Pulmonary artery endothelial cell (primary cell): Measurements from ENCODE around the gene SPECC1. TPM values are rescaled to one million over a fixed set of nuclear protein-coding genes. Genes with fewer than 3 reads are reported as not detected.
"Not testable (repeated sequence)": the region's sequence is repeated elsewhere in the genome, so short reads cannot be mapped to it uniquely, and the experiment has no call there.

Source experiments
- DNase-seq: peaks from one replicate; pipeline ENCODE4 v3.0.0-alpha.2; 2011; ENCODE audit warnings: low read depth, low spot score
- total RNA-seq: library from RNA; depleted of rRNA; stranded (reverse); fragments of >200 nt; gene quantifications from 2 replicates; pipeline ENCODE4 v1.2.3, GENCODE V29; 2014

Gene SPECC1
- total RNA-seq, 1 donor from 2014 or later: 1.1 TPM

DNA sequence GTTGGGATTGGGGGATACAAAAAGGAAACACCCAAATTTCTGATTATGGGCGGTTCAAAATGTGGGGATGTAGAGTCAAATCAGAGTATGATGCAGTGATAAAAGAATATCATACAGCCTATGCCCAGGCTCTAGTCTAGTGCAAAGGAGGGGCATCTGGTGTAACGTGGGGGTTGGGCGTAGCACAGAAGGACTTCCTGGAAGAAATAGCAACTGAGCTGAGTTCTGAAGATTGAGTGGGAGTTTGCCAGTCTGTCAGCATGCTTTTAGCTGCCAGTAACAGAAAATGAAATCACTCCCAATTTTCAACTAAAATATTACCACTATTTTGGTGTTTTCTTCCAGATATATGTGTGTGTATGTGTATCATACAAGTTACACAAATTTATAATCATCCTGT is 196.9 kb downstream of the SPECC1 start:
- no peak for DNase-seq

DNA sequence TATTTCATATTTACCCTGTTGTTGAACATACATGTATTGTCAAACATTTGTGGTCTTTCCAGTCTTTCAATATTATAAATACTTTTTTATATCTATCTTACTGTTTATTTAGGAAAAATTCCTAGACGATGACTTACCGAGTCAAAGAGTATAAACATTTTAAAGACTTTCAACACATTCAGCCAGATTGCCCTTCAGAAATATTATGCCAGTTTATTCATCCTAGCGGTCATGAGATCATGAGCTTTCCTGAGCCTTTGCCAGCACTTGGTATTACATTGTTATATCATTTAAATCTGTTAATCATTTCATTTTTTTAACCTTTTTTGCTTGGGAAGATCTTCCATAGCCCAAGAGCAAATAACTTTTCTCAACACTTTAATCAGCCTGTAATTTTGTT is 197.4 kb downstream of the SPECC1 start:
- no peak for DNase-seq

DNA sequence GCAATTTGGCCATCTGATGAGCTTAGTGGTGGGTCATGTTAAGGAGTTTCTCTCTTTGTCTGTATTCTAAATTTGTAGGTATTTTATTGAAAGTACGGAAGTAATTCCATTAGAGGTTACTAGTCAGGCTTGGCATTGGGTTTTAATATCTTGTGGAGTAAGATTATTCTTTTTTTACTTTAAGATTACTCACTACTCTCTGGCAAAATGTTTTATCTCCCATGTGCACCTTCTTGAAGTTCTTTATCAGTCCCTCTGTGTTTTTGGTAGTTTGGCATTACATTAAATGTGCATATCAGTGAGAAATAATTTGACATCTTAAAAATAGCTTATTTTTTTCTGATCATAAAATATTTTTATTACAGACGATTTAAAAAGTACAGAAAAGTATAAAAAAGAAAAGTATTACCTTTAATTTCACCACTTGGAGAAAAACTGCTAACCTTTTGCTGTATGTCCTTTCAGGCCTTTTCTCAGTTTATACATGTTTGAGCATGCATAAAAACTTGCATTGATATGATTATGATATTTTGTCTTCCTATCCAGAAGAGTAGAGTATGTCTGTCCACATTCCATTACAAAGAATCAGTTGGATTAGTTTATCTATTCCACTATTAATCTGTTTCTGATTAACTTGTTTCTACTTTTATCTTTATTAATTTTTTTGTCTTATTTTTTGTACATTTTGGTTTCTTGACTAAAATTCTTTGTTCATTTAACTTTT is 198.3 kb downstream of the SPECC1 start:
- no peak for DNase-seq

DNA sequence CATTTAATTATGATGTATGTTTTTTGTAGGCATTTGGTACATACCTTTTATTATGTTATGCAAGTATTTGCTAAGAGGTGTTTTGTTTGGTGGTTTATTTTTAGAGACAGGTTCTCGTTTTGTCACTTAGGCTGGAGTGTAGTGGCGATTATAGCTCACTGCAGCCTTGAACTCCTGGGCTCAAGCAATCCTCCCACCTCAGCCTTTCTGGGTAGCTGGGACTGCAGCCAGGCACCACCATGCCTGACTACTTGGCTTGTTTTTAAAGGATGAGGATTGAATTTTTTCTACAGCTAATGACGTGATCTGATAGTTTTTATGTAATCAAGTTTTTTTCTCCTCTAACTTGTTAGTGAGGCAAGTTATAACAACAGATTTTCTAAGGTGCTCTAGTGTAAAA is 199.6 kb downstream of the SPECC1 start:
- no peak for DNase-seq

DNA sequence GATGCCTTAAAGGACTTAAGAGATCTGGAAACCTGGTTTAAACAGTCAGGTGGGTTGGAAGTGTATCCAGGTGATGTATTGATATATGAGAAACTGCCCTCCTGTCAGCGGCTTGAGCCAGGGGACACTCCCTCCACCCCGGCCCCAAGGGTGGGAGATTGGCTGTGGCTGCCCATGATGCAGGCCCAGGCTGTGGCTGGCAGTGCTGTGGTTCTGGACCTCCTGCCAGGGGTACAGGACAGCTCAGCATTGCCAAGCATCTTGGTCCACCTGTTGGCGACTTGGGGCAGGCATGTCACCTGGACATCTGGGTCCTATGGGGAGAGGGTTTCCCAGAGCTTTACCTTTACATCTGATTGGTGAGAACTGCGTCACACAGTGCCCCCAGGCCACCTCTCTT is 201.0 kb downstream of the SPECC1 start:
- no peak for DNase-seq

DNA sequence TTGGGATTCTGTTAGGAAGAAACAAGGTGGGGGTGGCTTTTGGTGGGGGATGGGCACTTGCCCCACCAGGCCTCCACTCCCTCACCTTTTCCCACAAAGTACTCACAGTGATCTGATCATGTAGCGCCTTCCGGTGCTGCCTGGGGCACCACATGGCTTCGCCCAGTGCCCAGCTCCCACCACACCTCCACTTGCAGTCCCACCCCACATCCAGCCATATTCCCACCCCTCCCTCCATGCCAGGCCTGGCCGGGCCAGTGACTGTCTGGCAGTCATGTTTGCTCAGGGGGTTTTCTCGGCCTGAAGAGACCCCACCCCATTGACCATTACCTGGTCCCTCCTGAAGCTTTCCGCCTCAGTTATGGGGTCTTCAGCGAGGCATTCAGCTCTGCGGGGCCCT is 201.5 kb downstream of the SPECC1 start:
- DNase-seq: no peak

DNA sequence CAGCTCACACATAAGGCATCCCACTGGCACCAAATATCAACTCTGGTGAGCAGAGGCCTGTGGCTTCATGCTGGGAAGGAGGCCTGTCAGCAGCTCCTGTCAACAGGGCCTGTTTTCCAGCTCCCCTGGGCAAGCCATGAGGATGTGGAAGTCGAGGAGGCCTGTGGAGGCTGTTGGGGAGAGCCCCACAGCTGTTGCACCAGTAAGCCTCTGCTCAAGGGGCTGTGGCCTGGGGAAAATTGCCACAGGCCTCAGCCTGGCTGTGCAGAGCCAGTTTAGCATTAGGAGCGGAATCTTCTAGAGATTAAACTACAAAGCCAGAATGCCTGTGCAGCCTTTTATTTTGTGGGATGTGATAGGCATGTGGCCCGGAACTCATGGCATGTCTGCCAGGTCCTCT is 202.1 kb downstream of the SPECC1 start:
- DNase-seq: no peak

DNA sequence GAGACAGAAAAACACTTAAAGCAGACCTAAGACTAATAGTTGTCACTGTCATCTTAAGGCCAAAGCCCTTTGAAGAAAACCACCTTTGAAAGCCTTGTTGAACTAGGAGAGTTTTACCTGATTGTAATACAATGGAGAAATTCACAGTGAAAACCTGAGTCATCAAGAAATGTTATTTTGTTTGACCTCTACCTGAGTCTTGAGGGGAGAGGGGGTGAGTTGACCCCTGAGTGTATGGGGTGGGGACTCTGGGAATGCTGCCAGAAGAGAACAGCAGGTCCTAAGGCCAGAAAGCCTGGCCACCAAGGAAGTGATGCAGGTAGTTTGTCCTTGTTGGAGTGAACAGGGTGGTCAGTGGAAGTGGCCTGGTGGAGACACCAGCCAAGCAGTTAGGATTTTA is 204.3 kb downstream of the SPECC1 start:
- DNase-seq: no peak

DNA sequence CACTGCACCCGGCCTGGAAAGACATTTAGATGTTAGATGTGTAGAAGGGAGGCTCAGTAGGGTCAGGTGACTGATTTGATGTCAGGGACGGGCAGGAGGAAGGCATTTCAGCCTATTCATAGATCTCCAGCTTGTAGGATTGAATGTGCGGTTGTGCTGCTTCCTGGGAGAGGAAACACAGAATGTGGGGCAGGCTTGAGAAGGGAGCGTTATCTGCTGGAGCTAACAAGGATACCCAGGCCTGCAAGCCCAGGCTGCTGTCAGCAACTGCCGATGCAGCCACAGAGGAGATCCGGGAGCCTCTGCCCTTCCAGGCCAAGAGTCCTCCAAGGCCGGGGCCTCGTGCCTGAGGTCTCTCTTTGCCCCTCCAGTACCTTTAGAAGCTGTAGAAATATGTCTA is 205.6 kb downstream of the SPECC1 start:
- DNase-seq: no peak

DNA sequence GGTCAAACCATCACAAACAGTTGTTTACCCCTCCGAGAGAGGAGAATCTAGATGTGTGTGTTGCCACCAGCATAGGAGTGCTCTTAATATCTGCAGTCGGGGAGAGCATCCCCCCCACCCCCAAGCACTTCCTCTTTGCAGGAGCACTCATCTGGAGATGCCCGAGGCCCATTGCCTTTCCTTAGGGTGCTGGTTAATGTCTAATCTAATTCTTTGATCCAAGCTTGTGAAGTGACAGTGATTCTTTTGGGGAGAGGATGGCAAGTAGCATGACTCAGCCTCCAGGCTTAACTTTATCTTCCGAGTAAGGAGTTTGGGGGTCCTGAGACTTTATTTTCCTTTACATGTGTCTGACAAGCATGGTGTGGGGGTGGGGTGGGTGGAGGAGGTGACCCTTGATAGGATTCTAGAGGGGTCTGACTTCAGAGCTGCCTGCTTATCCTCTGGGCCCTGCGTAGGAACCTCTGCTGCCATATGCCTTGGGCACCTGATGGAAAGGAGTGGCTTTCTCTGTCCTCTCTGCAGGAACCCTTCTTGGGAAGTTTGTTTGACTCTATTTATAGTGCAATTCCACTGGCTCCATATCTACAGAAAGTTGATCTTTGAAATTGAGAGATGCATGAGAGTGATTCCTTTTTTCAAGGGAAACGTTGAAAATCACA is 207.1 kb downstream of the SPECC1 start:
- no peak for DNase-seq

DNA sequence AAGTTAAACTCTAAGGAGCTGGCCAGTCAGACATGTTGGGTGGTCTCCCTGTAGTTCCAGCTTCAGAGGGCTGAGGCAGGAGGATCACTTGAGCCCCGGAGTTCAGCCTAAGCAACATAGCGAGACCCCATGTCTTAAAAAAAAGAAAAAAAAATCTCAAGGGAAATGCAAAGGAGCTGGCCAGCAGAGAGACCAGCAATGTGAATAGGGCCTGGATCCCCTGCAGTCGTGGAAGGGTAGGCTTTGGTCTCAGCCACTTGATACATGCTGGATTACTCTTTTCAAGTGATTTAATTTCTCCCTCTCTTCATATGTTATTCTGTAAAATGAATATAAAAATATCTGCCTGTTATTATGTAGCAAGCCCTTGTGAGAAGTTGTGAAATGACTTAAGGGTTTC is 207.7 kb downstream of the SPECC1 start:
- DNase-seq: no peak

DNA sequence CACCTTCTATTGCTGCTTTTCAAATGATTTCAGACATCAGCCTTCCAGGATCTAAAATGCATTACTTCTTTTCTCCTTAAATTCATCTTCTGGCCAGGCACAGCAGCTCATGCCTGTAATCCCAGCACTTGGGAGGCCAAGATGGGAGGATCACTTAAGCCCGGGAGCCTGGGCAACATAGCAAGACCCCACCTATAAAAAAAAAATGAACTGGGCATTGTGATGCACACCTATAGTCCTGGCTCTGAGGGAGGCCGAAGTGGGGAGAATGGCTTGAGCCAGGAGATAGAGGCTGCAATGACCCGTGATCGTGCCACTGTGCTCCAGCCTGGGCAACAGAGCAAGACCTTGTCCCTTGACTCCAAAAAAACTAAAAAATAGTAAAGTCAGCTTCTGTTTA is 208.5 kb downstream of the SPECC1 start:
- DNase-seq: no peak

DNA sequence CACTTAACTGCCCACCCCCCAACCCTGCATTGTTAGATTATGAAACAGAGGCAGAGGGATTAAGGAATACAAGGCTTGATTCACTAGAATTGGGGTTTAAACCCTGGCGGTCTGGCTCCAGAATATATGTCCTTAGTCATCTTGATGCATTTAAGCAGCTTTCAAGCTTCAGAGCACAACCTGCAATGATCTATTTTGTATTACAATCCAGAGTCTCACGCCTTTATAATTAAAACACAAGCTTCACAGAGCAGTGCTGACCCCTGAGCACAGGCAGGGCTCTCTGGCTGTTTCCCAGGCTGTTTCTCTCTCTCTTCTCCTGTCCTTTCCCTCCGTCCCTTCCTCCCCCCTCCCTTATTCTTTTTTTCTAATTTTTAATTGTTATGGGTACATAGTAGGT is 209.1 kb downstream of the SPECC1 start:
- no peak for DNase-seq

DNA sequence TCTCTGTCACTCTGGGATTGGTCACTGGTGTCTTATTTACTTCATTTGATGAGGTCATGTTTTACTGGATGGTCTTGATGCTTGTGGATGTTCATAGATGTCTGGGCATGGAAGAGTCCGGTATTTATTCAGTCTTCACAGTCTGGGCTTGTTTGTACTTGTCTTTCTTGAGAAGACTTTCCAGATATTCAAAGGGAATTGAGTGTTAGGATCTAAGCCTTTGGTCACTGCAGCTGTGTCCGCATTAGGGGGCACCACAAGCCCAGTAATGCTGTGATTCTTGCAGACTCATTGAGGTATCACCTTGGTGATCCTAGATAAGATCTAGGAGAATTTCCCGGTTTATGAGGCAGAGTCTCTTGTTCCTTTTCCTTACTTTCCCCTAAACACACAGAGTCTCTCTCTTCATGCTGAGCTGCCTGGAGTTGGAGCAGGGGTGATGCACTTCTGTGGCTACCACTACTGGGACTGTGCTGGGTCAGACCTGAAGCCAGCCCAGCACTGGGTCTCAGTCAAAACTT is 214.7 kb downstream of the SPECC1 start:
- DNase-seq: no peak

DNA sequence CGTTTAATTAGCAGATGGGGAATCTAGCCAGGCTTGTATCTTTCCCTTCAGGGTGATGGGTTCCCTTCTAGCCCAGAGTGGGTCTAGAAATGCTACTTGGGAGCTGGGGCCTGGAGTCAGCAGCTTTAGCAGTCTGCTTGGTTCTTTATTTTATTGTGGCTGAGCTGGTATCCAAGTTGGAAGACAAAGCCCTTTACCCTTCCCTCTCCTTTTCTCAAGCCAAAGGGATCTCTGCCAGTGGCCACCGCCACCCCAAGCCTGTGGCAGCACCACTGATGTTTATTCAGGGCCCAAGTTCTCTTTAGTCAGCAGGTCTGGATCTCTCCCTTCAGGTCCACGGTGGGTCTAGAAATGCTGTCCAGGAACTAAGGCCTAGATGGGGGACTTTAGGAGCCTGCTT is 215.2 kb downstream of the SPECC1 start:
- DNase-seq: no peak

DNA sequence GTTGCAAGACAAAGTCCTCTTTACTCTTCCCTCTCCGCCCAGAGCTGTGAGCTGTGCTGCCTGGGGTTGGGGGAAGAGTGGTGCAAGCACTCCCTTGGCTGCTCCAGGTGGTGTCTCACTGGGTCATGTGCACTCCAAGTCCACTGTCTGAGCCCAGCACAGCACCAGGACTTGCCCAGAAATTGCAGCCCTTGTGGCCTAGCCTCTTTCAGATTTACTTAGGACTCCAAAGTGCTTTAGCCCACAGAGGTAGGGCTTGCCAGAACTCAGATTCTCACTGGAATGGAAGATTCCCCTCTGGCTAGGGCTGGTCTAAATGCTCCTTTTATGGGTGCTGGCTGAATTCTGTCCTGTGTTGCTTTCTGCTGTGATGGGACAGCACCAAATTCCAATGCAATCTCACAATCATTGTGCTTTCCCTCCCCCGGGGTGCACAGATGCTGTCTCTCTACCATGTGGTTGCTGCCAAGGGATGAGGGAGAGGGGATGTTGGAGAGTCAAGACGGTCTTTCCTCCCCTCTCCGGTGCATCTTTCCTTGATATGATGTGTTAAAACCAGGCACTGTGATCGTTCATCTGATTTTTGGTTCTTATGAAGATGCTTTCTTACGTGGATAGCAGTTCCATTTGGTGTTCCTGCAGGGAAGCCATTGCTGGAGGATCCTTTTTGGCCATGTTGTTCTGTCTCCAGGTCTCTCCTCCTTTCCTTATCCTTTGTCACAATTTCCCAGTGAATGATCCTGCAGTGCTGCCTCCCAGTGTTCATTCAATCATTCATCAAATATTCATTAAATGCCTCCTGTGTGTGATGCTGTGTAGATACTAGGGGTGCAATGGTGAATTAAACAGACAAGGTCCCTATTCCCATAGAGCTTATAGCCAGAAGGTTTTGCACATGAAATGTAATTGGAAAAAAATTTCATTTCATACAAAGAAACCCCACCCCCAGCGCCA is 216.3 kb downstream of the SPECC1 start:
- DNase-seq: no peak

DNA sequence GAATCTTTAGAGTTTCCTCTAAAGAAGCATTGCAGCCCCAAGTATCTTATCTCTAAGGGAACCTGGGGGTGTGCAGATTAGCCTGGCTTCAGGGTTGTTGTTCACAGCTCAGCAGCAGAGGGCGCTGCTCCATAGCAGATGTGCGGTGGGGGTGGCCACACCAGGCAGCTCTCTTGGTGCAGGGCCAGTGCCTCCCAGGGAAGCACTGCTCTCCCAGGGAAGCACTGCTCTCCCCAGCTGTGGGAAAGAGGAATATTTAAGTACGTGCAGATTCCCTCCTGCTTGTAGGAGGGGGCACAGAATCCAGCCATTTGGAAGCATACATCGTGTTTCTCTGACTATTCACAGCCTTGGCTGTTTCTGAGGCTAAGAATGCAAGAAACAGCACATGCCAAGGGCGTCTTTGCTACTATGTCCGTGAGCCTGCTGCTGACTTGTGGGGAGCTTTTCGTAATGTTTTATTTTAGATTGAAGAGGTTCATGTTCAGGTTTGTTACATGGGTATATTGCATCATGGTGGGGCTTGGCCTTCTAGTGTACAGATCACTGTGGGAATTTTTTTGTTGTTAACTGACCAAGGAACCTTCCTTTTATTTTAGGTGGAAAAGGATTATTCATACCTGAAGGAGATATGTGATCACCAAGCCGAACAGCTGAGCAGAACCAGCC is 217.8 kb downstream of the SPECC1 start:
- peak; percentile 43 for DNase-seq

DNA sequence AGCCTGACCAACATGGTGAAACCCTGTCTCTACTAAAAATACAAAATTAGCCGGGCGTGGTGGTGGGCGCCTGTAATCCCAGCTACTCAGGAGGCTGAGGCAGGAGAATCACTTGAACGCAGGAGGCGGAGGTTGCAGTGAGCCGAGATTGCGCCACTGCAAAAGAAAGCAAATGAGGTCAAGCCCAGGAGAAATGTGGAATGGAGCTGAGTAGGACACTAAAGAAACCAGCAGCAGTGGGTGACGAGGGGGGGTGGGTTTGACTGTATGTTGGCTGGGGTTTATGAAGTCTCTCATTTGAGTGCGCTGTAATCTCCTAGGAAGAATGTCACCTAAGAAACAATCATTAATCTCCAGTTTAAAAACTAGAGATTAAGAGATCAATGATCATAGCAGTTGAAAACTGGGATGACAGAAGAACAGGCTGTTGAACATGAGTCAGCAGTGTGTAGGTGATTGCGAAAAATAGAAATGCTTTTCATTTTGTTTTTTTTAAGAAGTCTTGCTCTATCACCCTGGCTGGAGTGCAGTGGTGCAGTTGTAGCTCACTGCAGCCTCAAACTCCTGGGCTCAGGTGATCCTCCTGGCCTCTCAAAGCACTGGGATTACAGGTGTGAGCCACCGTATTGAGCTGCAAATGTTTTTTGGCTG is 218.7 kb downstream of the SPECC1 start:
- DNase-seq: not testable (repeated sequence)

DNA sequence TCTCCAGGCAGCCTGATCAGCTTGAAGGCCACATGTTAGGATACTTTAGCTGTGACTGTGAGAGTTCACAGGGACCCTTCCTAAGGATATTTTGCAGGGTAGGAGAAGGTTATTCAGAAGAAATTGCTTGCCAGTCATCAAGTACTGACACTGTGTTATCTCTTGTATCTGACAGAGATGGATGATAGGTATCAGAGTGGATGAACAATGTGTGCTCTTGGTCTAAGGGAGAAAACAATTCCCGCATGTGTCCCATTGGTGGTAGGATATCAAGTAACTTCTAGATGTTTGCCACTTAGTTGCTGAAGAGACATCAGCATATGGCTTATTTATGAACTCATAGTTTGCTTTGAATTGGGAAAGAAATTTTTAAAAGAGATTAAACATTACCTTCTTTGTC is 219.3 kb downstream of the SPECC1 start:
- DNase-seq: no peak

DNA sequence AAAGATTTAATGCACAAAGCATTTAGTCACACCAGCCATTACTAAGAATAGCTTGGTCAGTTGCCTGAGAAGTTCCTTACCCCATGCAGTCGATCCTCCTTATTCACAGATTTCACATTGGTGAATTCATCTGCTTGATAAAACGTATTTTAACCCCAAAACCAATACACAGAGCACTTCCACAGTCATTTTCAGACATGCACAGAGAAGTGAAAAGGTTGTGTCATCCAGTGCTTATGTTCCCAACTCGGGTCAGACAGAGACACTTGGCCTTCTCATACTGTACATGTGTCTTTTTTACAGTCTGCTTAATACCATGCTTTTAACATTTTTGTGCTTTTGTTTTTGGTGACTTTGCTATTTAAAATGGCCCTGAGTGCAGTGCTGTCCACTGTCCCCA is 219.7 kb downstream of the SPECC1 start:
- no peak for DNase-seq

DNA sequence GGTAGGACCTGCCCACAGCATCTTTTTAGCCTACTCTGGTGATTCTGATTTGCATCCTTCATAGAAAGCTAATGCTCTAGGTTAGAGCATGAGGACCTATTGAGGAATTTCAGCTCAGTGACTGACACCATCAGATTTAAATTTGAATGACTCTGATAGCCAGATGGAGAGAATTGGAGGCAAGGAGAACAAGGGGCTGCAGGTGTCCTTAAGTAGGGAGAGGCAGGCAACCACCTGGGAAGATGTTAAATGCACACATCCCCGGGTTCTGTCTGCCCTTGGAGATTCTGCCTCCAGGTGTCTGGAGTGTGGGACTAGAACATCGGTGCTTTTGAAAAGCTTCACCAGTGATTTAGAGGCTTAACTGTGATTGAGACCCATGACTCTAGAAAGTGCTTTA is 221.8 kb downstream of the SPECC1 start:
- no peak for DNase-seq
